GM23248 (cell line): ENCODE data around the gene ASB5.

Source experiments
- EZH2 ChIP-seq: fragments of 200-600 bp; sonication (generic); IDR thresholded peaks from 2 replicates; pipeline ENCODE4 v1.6.1; 2018; ENCODE audit warnings: antibody characterized with exemption, mild to moderate bottlenecking; ENCODE audit not compliant: insufficient read depth, poor library complexity, severe bottlenecking
- EZH2phosphoT487 ChIP-seq: fragments of 200-600 bp; sonication (generic); IDR thresholded peaks from 2 replicates; pipeline ENCODE4 v1.6.1; 2018; ENCODE audit warnings: antibody characterized with exemption, moderate library complexity, mild to moderate bottlenecking, low read depth; ENCODE audit not compliant: insufficient read depth

- TF ChIP-seq EZH2 (no peak), EZH2phosphoT487 (no peak)
Measured at GRCh38 chr4:176273736-176274135, 4.7 kb upstream of the ASB5 start.
